ENCODE results near the gene RPS19. TPM values are rescaled to one million over a fixed set of nuclear protein-coding genes. Genes with fewer than 3 reads are reported as not detected.
A peak's percentile ranks its signal among the peaks of the same experiment; 100 is the strongest.

The RPS19 gene
- total and polyA plus RNA-seq, 10 of the 15 experiments (the other 5 are each of a cell fraction or from before 2014, with no cell fraction given), result 2,615 to 5,578 (median 4,127) TPM

- TF ChIP-seq CHD4 (IDR thresholded peaks at IDR 0.05) (no peak), ZBTB40 (IDR thresholded peaks at IDR 0.05; ENCODE audit: borderline replicate concordance) (peak; percentile 74; the same call in 1 of the 2 replicates), NFIC (IDR thresholded peaks at IDR 0.05; ENCODE audit: low read depth, low read length) (0 out of 2 replicates have a peak, but pooled peaks have one; percentile 70), IKZF2 (IDR thresholded peaks at IDR 0.05) (peak; percentile 67 to 73), RUNX3 (IDR thresholded peaks at IDR 0.05; ENCODE audit: low read length) (peak; percentile 68), BCL11A (IDR thresholded peaks at IDR 0.05; ENCODE audit: low read depth, low read length) (peak; percentile 34; the same call in 1 of the 2 replicates), HDAC2 (IDR thresholded peaks at IDR 0.05) (no peak), PKNOX1 (IDR thresholded peaks at IDR 0.05) (peak; percentile 64; the same call in 1 of the 2 replicates), RB1 (IDR thresholded peaks at IDR 0.05; ENCODE audit: borderline replicate concordance) (no peak), GATAD2B (conservative IDR thresholded peaks at IDR 0.05; ENCODE audit: low read depth) (peak; percentile 58; the same call in 1 of the 2 replicates), CHD2 (IDR thresholded peaks at IDR 0.05; ENCODE audit: borderline replicate concordance, low read depth, low read length) (peak; percentile 70), BHLHE40 (IDR thresholded peaks at IDR 0.05; ENCODE audit: borderline replicate concordance in 1 of 2, low read depth in 2 of 2, low read length in 1 of 2) (peak; percentile 9 to 48; a peak in 1 of 4 replicates), KDM1A (IDR thresholded peaks at IDR 0.05; ENCODE audit: borderline replicate concordance) (no peak), CBX5 (IDR thresholded peaks at IDR 0.05; ENCODE audit: low read depth) (no peak), RELA (IDR thresholded peaks at IDR 0.05; ENCODE audit: borderline replicate concordance, partially characterized antibody) (no peak), PAX5 (IDR thresholded peaks at IDR 0.05; ENCODE audit: borderline replicate concordance, low read depth, low read length) (peak; percentile 64; the same call in 1 of the 2 replicates), DPF2 (IDR thresholded peaks at IDR 0.05) (no peak), POU2F2 (IDR thresholded peaks at IDR 0.05; ENCODE audit: borderline replicate concordance, low read depth, low read length) (0 out of 3 replicates have a peak, but pooled peaks have one; percentile 55), KAT2A (conservative IDR thresholded peaks at IDR 0.05; ENCODE audit: control insufficient read depth, low read depth, low read length) (no peak), RELB (IDR thresholded peaks at IDR 0.05; ENCODE audit: low read depth) (peak; percentile 80), SP1 (IDR thresholded peaks at IDR 0.05; ENCODE audit: low read depth, low read length) (peak; percentile 80), ZNF24 (IDR thresholded peaks at IDR 0.05) (no peak), CBFB (IDR thresholded peaks at IDR 0.05; ENCODE audit: low read depth) (peak; percentile 22; the same call in 1 of the 2 replicates), POLR2AphosphoS5 (IDR thresholded peaks at IDR 0.05; ENCODE audit: low read length) (peak; percentile 83), HCFC1 (IDR thresholded peaks at IDR 0.05; ENCODE audit: low read length) (no peak; the same call in 1 of the 2 replicates)
Measured at GRCh38 chr19:41886761-41887710, 27.0 kb downstream of the RPS19 start (continued).

All from GM12878 (cell line).